Ishikawa (cell line): ENCODE results near the gene PBX1.

Experiments
- CEBPB ChIP-seq: IDR thresholded peaks from 2 replicates; pipeline ENCODE4 v1.6.1; 2012
- CREB1 ChIP-seq: IDR thresholded peaks from 2 replicates; pipeline ENCODE4 v1.6.1; 2012; ENCODE audit warnings: low read depth
- EGR1 ChIP-seq: IDR thresholded peaks from 2 replicates; pipeline ENCODE4 v1.6.1; 2012
- EP300 ChIP-seq: IDR thresholded peaks from 2 replicates; pipeline ENCODE4 v1.6.1; 2012; ENCODE audit warnings: borderline replicate concordance
- FOXM1 ChIP-seq: IDR thresholded peaks from 2 replicates; pipeline ENCODE4 v1.6.1; 2012; ENCODE audit warnings: low read depth, borderline replicate concordance
- NFIC ChIP-seq: IDR thresholded peaks from 2 replicates; pipeline ENCODE4 v1.6.1; 2012
- RAD21 ChIP-seq: IDR thresholded peaks from 2 replicates; pipeline ENCODE4 v1.6.1; 2012; ENCODE audit warnings: low read depth
- TAF1 ChIP-seq: IDR thresholded peaks from 2 replicates; pipeline ENCODE4 v1.6.1; 2012; ENCODE audit warnings: low read depth, mild to moderate bottlenecking
- TCF12 ChIP-seq: IDR thresholded peaks from 2 replicates; pipeline ENCODE4 v1.6.1; 2012; ENCODE audit warnings: low read depth
- TEAD4 ChIP-seq: IDR thresholded peaks from 2 replicates; pipeline ENCODE4 v1.6.1; 2012
- YY1 ChIP-seq: IDR thresholded peaks from 2 replicates; pipeline ENCODE4 v1.6.1; 2012; ENCODE audit warnings: low read depth
- ZBTB7A ChIP-seq: IDR thresholded peaks from 2 replicates; pipeline ENCODE4 v1.6.1; 2012; ENCODE audit warnings: low read depth
- TF ChIP-seq, protein P1 (sequence below): IDR thresholded peaks from 2 replicates; pipeline ENCODE4 v1.6.1; 2012
- TF ChIP-seq, protein P2 (sequence below): IDR thresholded peaks from 2 replicates; pipeline ENCODE4 v1.6.1; 2012
- TF ChIP-seq, protein P3 (sequence below): IDR thresholded peaks from 2 replicates; pipeline ENCODE4 v1.6.1; 2012; ENCODE audit warnings: low read depth, mild to moderate bottlenecking

The PBX1 gene

DNA sequence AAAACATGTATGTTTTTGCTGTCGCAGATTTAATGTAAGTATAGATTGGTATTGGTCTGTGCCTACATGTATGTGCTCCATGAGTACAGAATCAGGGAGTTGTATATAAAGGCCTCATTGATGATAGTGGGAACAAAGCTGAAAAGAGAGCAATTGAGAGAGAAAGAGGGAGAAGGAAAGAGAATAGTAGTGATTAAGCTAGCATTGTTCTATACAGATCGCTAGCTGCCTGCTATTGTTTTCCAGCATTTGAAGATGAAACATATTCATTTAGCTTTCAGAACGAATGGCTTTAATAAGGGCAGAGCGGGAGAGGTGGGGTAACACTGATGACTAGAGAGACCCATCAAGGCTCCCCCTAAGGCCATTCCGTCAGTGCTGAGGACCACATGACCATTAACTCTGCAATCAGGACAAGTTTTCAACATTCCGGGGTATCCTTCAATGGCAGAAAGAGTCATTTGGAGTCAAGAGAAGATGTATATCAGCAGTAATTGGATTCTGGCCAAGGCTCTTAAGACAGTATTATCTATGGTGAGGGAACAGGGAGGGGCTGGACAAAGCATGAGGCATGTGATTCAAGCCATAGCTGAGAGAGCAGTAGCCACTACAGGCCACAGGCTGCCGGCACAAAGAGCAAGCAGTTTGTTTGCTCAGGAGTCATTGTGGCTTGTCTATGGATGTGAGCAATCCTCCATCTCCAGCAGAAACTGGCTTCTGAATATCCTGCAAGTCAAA, 176.5 kb downstream of the PBX1 start:
- TF ChIP-seq EGR1 (no peak), CEBPB (no peak), YY1 (no peak), NFIC (no peak), EP300 (no peak), TCF12 (no peak), FOXM1 (no peak)
- TF ChIP-seq, protein P1, sequence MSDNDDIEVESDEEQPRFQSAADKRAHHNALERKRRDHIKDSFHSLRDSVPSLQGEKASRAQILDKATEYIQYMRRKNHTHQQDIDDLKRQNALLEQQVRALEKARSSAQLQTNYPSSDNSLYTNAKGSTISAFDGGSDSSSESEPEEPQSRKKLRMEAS: no peak

DNA sequence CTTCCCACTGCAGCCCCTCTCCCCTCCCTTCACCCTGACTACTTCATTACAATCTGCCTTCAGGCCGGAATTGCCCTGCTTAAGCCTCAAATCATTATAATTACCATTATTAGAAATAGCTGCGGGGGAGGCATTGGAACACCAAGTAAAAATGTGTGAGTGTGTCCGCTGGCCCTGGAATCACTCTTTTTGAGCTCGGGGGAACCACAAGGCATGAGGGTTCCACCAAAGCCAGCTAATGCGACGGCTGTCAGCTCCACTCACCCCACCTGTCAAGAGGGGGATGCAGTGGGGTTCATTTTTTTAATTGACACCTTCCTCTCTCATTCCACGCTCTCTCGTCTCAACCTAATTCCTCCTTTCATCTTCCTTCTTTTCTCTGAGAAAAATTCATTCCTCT, 177.2 kb downstream of the PBX1 start:
- TF ChIP-seq, protein P2, sequence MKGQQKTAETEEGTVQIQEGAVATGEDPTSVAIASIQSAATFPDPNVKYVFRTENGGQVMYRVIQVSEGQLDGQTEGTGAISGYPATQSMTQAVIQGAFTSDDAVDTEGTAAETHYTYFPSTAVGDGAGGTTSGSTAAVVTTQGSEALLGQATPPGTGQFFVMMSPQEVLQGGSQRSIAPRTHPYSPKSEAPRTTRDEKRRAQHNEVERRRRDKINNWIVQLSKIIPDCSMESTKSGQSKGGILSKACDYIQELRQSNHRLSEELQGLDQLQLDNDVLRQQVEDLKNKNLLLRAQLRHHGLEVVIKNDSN: no peak
- TF ChIP-seq, protein P1: no peak
- TF ChIP-seq TAF1: no peak
- no peak for TF ChIP-seq FOXM1
- no peak for TF ChIP-seq EGR1
- TF ChIP-seq EP300: no peak
- no peak for TF ChIP-seq NFIC
- no peak for TF ChIP-seq RAD21
- TF ChIP-seq TEAD4: no peak
- TF ChIP-seq, protein P3, sequence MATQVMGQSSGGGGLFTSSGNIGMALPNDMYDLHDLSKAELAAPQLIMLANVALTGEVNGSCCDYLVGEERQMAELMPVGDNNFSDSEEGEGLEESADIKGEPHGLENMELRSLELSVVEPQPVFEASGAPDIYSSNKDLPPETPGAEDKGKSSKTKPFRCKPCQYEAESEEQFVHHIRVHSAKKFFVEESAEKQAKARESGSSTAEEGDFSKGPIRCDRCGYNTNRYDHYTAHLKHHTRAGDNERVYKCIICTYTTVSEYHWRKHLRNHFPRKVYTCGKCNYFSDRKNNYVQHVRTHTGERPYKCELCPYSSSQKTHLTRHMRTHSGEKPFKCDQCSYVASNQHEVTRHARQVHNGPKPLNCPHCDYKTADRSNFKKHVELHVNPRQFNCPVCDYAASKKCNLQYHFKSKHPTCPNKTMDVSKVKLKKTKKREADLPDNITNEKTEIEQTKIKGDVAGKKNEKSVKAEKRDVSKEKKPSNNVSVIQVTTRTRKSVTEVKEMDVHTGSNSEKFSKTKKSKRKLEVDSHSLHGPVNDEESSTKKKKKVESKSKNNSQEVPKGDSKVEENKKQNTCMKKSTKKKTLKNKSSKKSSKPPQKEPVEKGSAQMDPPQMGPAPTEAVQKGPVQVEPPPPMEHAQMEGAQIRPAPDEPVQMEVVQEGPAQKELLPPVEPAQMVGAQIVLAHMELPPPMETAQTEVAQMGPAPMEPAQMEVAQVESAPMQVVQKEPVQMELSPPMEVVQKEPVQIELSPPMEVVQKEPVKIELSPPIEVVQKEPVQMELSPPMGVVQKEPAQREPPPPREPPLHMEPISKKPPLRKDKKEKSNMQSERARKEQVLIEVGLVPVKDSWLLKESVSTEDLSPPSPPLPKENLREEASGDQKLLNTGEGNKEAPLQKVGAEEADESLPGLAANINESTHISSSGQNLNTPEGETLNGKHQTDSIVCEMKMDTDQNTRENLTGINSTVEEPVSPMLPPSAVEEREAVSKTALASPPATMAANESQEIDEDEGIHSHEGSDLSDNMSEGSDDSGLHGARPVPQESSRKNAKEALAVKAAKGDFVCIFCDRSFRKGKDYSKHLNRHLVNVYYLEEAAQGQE: no peak
- no peak for TF ChIP-seq CEBPB
- TF ChIP-seq YY1: no peak
- no peak for TF ChIP-seq CREB1
- TF ChIP-seq TCF12: no peak
- no peak for TF ChIP-seq ZBTB7A

DNA sequence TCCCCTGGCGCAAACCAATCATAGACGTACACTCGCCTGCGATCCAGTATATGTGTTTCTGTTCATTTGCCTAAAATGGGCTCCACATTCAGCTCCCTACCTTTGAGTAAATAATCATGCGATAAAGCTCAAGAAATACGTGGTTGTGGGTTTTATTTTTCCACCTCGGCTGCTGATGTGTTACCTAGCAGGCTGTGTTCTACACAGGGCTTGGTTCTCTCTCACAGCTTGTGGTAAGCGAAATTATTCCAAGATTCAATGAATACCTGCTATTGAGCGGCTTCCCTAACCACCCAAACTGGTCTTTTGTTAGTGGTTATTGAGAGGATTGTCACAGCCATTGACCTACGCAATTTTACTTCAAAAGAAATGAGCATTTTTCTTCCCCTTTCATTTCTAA, 180.2 kb downstream of the PBX1 start:
- TF ChIP-seq ZBTB7A: no peak
- no peak for TF ChIP-seq RAD21
- no peak for TF ChIP-seq TAF1
- no peak for TF ChIP-seq FOXM1
- no peak for TF ChIP-seq YY1
- TF ChIP-seq, protein P3: no peak
- TF ChIP-seq NFIC: no peak
- TF ChIP-seq, protein P2: no peak
- TF ChIP-seq CEBPB: no peak
- no peak for TF ChIP-seq EGR1
- TF ChIP-seq TEAD4: no peak
- TF ChIP-seq EP300: no peak
- no peak for TF ChIP-seq CREB1
- no peak for TF ChIP-seq TCF12

DNA sequence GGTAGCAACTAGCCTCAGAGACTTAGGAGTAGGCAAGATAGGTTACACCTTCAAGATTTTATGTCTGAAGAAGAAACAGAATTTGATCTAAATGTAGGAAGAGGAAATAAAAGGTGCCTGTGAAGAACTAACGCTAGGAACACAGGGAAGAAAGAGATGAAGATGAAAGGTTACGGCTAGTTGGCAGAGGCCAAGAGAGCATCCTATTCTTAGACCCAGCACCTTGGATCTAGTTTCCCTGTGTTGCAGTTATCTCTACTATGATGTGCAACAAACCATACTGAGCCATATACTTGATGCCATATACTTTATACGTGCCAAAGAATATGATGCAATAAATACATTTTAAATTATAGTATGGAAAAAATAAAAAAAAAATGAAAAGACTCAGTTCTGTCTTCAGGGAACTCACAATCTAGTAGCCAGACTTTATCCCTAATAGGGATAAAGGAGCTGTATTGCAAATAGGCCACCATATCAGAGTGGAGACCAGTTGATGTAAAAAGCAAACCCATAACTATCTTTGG, 181.1 kb downstream of the PBX1 start:
- TF ChIP-seq FOXM1: no peak
- TF ChIP-seq, protein P2: no peak
- TF ChIP-seq TCF12: no peak
- TF ChIP-seq, protein P1: no peak
- TF ChIP-seq, protein P3: no peak
- no peak for TF ChIP-seq YY1
- no peak for TF ChIP-seq EGR1
- TF ChIP-seq RAD21: no peak
- TF ChIP-seq TAF1: no peak
- no peak for TF ChIP-seq TEAD4
- TF ChIP-seq CEBPB: no peak
- TF ChIP-seq EP300: no peak
- no peak for TF ChIP-seq CREB1
- no peak for TF ChIP-seq ZBTB7A
- TF ChIP-seq NFIC: no peak
